Endometrial microvascular endothelial cells (primary cell): ENCODE measurements around the gene TPRG1. TPM values are rescaled to one million over a fixed set of nuclear protein-coding genes. Genes with fewer than 3 reads are reported as not detected.

ENCODE experiments used
- in situ Hi-C: cut with HindIII; loops from 2 replicates; pipeline ENCODE4 v1.10.0; 2017; ENCODE audit warnings: low sequenced_read_pairs, low pct_unique_long_range_greater_than_20kb; ENCODE audit errors: inconsistent ontology term
- total RNA-seq: library from RNA; depleted of rRNA; stranded (reverse); fragments of >200 nt; gene quantifications from one replicate; pipeline ENCODE4 v1.2.3, GENCODE V29; 2015; ENCODE audit errors: inconsistent ontology term

Gene TPRG1
- total RNA-seq, 1 donor from 2014 or later: not detected

GRCh38 chr3:189365609-189366564, 194.1 kb downstream of the TPRG1 start:
- in situ Hi-C loops: no loop called here

- in situ Hi-C loops: no loop called here
Measured at GRCh38 chr3:189368384-189368783, 196.6 kb downstream of the TPRG1 start.

- in situ Hi-C loops: no loop called here
Measured at GRCh38 chr3:189369636-189370035, 197.9 kb downstream of the TPRG1 start.

- in situ Hi-C loops: no loop called here
Measured at GRCh38 chr3:189372243-189372642, 200.5 kb downstream of the TPRG1 start.
